GM18520 (cell line): ENCODE results near the gene CTDSPL.

Experiments used
- ATAC-seq: cut with Tn5 transposase; IDR thresholded peaks from one replicate; pipeline ENCODE4 v1.9.1; 2021; ENCODE audit not compliant: unreplicated experiment

The CTDSPL gene

DNA sequence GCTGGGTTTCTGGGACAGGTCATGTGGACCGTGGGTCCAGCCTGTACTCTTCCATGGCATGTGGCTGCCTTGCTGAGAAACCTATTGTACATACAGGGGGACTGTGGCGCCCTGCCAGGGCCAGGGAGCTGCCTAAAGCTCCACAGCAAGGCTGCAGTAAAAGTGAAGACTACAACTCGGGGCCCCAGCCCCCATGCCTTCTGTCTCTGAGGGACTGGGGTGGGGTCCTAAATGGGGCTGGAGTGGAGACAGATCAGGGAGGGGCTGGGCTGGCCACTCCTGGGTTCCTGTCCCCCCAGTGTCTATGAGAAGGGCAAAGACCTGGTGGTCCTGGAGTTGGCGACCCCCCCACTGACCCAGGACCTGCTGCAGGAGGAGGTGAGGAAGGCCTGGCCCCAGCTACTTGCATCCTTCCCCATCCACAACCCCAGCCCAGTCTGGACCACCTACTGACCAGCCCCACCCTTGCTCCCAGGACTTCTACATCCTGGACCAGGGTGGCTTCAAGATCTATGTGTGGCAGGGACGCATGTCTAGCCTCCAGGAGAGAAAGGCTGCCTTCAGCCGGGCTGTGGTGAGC is 136.2 kb downstream of the CTDSPL start:
- no peak for ATAC-seq

DNA sequence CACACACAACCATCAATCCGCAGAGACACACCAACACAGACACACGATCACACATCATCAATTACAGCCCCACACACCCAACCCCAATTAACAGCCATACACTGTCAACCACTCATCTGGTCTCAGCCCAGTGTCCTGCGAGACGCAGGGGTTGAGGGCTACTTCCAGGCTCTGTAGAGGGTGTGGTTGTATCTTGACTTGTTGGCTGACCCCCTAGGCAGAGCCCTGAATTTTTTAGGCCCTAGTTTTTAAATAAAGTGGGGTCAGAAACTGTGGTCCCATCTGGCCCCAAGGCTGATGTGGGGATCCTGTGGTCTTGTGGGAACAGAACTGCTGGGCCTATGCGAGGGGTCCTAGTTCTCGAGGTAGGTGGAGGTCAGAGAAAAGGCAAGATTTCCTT is 138.2 kb downstream of the CTDSPL start:
- ATAC-seq: no peak

DNA sequence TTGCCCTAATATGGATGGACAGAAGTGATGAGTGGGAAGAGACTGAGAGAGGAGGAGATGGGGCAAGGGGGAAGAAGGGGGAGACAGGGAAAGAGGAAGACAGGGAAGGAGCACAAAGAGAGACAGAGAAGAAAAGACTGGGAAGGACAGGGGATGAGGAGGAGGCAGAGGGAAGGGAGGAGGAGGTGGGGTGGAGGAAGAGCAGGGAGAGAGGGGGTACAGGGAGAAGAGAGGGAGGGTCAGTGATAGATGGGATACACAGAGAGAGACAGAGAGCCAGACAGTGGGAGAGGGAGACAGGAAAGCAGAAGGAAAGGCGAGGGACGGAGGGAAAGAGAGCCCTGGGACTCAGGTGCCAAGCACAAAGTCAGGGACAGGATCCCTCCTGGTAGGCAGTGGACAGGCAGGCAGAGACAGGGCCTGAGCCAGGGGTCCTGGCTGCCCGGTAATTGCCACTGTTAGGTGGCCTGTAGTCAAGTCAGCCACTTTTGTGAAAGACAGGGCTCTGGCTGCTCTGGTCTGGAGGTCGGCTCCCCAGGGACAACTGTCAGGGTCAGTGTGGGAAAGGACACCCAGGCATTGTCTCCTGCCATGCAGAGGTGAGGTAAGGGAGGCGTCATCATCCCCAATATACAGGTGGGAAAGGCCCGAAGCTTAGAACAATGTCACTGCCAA is 138.7 kb downstream of the CTDSPL start:
- no peak for ATAC-seq

DNA sequence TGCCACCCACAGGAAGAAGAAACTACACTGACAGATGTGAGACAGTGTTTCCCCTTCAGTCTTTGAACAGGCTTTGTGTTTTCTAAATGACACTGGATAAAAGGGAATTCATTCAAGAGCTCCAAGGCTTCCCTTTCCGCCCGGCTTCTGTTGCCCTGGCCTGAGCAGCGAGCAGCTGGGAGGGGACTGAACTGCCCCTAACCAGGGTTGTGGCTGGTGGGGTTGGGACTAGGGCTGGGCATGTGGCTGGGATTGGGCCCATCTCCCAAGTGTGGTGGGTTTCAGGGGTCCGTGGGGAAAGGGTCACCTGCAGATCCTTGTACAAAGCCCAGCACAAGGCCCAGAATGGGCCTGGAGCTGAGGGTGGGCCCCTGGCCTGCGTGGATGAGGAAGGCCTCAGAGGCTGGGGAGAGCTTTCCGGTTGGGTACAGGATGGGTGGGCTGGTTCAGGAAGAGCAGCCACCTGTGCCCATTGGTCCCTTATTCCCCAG is 139.3 kb downstream of the CTDSPL start:
- no peak for ATAC-seq

DNA sequence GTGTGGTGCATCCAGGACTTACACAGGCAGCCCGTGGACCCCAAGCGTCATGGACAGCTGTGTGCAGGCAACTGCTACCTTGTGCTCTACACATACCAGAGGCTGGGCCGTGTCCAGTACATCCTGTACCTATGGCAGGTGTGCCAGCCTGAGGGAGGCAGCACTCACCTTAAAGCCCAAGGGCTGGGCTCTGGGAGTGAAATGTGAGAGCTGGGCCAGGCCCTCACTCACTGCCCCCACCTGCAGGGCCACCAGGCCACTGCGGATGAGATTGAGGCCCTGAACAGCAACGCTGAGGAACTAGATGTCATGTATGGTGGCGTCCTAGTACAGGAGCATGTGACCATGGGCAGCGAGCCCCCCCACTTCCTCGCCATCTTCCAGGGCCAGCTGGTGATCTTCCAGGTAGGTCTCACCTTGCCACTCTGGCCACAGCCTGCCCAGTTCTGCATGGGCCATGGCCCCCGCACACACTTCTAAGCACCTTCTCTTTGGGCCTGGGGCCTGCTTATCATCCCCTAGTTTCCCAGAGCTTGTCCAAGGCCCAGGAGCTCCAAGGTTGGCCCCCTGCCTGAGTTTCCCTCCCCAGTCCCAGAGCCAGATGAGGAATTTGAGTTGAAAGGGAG is 139.9 kb downstream of the CTDSPL start:
- ATAC-seq: no peak

DNA sequence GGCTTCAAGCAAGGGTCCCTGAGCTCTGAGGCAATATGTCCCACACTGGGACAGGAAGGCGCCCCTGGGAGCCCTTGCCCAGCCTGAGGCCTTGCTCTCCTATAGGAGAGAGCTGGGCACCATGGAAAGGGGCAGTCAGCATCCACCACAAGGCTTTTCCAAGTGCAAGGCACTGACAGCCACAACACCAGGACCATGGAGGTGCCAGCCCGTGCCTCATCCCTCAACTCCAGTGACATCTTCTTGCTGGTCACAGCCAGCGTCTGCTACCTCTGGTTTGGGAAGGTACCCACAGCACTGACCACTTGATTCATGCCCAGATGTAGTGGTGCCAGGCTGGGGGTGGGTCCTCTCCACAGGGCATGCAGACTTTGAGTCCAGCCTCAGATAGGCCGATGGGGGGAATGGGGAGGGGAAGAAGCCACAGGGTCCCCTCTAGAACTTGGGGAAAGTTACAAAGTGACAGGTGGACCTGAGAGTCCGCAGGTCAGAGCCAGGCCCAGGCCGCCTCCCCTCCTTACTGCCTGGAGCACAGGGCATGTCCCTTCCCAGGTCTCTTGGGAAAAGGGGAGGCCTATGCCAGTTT is 140.7 kb downstream of the CTDSPL start:
- ATAC-seq: no peak

DNA sequence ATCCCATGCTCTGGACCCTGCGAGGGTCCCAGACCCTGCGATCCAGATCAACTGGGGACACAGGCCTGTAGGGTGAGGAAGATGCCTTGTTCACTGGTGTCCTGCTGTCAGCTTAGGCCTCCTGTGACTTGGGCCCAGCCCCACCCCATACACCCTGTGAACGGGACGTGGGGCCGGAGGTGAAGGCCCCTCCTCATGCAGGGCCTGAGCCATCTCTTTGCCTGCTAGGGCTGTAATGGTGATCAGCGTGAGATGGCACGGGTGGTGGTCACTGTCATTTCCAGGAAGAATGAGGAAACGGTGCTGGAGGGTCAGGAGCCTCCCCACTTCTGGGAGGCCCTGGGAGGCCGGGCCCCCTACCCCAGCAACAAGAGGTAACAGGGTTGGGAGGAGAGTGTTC is 141.3 kb downstream of the CTDSPL start:
- no peak for ATAC-seq

DNA sequence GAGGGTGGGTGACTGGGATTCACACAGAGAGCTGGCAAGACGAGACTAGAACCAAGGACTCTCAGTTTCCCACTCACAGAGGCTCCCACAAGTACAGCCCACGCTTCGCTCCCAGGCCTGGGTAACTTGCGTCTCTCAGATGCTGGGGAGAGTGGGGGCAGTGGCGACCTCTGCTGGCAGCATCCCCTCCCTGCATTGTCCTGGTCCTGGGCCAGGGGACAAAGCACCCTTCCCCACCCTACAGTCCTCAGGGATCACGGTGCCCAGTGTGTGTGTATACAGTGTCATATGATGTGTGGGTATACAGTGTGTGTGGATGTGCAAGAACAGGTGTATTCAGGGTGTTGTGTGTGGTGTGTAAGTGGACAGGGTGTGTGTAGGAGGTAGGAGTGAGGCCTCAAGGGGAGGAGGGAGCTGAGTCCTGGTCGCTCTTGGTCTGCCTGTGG is 141.7 kb downstream of the CTDSPL start:
- no peak for ATAC-seq

DNA sequence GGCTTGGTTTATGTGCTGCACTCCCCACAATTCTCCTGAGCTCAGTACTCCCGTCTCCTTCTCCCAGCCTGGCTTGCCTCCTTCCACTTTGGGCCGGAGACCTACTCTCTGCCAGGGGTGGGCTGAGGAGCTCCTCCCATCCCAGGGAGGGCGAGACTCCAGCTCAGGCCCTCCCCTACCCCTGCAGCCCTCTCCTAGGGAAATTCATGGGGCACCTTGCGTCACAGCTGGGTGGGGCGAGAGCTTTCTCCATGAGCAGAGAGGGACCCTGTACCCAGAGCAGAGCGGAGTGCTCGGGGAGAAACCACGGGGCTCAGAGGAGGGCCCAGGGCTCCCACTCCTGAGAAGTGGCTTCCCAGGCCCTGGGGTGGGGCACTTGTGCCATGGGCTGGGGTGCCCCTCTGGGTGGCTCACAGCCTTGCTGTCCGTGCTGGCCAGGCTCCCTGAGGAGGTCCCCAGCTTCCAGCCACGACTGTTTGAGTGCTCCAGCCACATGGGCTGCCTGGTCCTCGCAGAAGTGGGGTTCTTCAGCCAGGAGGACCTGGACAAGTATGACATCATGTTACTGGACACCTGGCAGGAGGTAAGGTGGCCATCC is 142.2 kb downstream of the CTDSPL start:
- no peak for ATAC-seq

DNA sequence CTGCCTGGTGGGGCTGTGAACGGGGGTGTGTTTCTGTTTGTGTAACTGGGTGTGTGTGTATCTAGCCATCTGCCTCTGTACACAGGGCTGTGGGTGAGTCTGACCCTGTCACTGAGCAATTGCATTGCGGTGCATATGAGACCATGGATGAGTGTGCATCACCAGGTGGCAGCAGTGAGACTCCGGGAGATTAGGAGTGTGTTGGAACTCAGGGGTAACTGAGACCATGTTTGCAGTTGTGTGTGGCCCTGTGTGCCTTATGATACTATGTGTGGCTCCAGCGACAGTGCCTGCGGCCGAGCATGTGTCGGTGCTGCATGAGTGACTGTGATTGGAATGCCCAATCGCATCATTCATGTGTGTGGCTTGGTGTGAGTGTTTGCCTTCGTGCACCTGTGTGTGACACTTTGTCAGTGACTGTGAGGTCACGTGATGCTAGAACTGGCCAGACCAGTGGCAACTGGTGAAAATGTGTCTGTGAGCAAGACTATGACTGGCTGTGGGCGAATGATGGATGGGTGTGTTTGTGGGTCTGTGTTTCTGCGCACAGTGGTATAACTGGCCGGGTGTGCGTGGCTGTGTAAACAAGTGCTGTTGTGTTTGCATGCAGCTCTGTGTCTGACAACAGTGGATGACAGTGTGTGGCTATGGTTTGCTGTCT is 142.9 kb downstream of the CTDSPL start:
- ATAC-seq: no peak

DNA sequence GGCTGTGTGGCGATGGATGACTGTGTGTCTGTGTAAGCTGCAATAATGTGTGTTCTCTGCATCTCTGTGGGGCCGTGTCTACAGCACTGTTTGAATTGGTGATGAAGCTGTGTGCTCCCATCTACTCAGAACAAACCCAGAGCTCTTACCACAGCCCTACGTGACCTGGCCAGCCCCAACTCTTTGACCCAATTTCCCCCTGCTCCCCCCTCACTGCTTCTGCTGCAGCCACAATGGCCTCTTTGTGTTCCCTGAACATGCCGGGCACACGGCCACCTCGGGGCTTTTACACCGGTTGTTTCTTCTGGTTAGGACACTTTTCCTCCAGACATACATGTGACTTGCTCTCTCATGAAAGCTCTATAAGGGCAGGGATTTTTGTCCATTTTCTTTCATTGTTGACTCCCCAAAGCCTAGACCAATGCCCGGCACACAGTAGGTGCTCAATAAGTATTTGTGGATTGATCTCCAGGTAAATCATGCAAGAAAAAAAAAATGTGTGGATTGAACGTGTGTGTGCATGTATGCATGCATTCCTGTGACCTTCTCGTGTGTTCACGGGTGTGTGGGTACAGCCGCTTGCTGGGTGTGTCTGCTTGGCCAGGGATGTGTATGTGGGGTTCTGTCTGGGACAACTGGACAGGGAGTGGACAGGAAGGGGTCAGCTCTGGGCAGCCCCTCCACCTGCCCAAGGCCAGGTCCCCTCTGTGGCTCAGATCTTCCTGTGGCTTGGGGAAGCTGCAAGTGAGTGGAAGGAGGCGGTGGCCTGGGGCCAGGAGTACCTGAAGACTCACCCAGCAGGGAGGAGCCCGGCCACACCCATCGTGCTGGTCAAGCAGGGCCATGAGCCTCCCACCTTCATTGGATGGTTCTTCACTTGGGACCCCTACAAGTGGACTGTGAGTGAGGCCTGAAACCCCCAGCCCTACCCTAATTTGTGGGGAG is 143.7 kb downstream of the CTDSPL start:
- ATAC-seq: no peak

DNA sequence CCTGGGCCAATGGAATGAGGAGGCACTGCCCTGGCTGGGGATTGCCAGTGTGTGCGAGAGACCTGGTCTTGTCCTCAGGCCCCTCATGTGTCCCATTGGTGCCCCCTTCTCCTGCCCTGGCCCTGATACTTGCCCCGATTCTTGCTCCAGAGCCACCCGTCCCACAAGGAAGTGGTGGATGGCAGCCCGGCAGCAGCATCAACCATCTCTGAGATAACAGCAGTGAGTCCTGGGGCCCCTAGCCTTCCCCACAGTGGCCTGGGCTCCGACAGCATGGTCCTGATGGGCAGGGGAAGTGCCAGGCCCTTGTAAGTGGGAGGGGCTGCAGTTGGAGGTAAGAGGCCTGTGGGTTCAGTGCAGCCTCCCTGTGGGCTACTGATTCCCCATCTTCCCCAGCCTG is 144.4 kb downstream of the CTDSPL start:
- ATAC-seq: no peak

DNA sequence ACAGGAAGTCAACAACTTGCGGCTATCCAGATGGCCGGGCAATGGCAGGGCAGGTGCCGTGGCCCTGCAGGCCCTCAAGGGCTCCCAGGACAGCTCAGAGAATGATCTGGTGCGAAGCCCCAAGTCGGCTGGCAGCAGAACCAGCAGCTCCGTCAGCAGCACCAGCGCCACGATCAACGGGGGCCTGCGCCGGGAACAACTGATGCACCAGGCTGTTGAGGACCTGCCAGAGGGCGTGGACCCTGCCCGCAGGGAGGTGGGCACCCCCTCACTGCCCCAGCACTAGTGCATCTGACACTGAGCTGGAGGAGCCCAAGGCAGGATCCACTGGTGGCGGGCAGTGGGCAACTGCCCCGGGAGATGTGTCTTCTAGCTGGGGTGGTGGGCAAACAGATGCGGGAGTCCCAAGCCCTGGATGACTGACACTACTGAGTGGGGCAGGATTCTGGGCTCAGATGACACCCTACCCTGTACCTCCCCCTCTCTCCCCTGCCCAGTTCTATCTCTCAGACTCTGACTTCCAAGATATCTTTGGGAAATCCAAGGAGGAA is 144.8 kb downstream of the CTDSPL start:
- no peak for ATAC-seq

DNA sequence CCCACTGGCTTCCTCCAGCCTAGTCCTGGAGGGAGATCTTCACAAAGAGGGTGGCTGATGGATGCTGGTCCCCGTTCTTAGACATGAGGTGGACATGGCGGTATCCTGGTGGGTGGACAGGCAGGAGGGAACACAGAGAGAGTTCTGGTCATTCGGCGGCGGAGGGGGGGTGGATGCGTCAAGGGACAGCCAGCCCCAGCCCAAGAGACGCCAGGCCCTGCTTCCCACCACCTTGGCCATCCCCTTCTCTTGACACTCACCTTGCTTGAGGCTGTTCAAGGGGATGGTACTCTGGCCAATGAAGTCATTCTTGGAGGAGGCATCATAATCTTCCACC is 146.0 kb downstream of the CTDSPL start:
- ATAC-seq: no peak

DNA sequence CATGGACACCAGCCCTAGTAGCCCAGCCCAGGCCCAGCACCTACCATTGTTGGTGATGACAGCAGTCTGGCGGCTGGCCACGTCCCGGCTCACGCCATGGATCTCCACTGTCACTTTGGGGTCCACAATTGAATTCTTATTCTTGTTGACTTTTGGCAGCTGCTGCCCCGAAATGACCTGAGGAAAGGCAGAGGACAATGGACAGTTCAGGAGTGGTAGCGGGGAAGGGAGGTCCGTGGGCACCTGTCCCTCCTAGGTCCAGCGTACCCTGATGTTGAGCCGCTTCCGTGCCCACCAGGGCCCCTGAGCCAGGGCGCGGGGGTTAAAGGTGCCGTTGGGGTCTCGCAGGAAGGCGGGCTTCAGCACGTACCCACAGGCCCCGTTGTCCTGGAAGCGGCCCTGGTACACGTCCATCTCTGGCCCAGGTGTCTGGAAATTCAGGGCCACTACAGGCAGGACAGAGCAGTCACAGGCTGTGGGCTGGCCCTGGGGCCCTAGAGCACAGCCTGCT is 146.6 kb downstream of the CTDSPL start:
- ATAC-seq: no peak

DNA sequence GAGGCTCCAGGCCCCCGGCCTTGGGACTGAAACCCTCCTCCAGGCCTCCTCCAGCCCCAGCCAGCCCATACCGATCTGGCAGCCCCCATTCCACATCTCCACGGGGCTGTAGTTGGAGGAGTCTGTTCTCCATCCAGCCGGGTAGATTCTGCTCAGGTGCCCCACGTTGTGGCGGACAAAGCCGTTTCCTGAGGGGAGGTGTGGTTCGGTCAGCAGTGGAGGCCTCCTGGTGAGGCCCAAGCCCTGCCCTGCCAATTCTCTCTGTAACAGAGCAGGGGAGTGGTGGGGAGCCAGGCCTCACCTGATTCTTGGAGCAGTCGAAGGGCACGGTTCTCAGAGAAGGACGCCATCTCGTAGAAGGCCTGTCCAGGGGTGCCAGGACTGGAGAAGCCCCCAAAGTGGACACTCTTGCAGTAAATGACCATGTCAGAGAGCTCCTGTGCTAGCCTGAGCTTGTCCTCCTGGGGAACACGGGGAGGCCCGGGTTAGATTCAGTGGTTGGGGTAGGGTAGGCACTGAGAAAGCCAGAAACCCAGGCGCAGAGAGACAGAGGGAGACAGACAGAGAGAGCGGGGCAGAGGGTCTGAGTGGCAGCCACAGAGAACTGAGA is 147.4 kb downstream of the CTDSPL start:
- no peak for ATAC-seq

DNA sequence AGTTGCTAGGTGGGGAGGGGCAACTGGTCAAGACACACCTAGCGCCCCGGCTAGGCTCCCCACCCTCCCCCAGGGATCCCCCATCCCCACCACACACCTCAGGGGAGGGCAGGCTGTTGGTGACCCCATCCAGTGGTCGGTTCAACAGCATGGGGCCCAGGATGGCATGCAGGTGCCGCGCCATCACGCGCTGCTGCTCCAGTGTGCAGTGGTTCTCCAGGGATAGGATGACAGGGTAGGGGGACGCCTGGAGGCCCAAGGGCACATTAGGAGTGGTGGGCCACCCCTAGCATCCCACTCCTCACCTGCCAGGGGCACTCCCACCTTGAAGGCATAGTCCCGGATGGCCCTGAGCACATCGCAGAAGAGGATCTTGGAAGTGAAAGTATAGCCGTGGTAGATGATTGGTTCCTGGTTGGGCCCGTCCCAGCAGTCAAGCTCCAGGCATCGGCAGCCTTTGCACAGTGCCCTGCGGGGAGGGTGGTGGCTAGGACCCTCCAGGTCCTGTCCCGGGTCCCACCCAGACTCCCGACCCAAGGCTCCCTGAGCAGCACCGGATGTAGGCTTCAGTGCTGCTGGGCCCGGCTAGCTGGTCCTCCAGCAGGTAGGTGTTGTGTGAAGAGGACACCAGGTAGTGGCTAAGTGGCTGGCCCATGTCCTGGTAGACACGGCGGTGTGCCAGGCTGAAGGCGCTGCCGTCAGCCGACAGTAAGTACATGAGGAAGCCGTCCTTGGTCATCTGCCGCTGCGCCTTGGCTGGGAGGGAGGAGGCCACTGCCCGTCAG is 148.3 kb downstream of the CTDSPL start:
- no peak for ATAC-seq

DNA sequence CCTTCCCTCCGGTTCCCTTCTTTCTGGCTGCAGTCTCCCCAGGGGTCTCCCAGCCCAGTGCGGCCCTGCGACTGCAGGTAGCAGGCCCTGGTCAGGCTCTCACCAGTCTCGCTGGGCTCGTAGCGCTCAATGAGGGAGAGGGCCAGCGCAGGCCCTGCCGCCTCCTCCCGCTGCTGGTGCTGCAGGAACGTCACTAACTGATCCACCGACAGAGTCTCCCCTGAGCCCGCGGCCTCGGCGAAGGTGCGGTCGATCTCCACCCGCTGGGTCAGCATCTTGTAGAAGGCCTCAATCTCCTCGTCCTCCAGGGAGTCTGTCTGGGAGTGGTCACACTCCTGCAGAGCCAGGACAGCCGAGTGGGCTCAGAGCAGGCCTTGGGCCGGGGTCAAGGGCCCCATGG is 149.4 kb downstream of the CTDSPL start:
- ATAC-seq: no peak
